GM12878 (cell line): Measurements from ENCODE around the gene SLC25A43.
"Not testable (repeated sequence)": the region's sequence is repeated elsewhere in the genome, so short reads cannot be mapped to it uniquely, and the experiment has no call there.

Experiments used
- CBX3 ChIP-seq: fragments of 200-600 bp; sonication (generic); IDR thresholded peaks from 2 replicates; pipeline ENCODE4 v1.6.1; 2016; ENCODE audit warnings: low read depth, borderline replicate concordance
- CEBPB ChIP-seq, 2 experiments: fragments of 150-350 bp in 1 of 2; IDR thresholded peaks; 2 replicates each; pipeline ENCODE4 v1.6.1; 2012 to 2014; ENCODE audit warnings: low read depth in 2 of 2, low read length in 2 of 2, borderline replicate concordance in 1 of 2, inconsistent platforms in 1 of 2
- EGR1 ChIP-seq, 2 experiments: IDR thresholded peaks; 1 replicate in 1 of 2; 2 replicates in 1 of 2; pipeline ENCODE4 v1.6.1; 2011 to 2012; ENCODE audit warnings: low read depth in 2 of 2, low read length in 2 of 2, borderline replicate concordance in 1 of 2, mild to moderate bottlenecking in 1 of 2, moderate library complexity in 1 of 2
- NR2C1 ChIP-seq: fragments of 450-650 bp; IDR thresholded peaks from 2 replicates; pipeline ENCODE4 v1.6.1; 2017; ENCODE audit warnings: antibody characterized with exemption, mild to moderate bottlenecking, moderate library complexity
- NR2C2 ChIP-seq: IDR thresholded peaks from 2 replicates; pipeline ENCODE4 v1.6.1; 2011; ENCODE audit warnings: borderline replicate concordance, low read depth; ENCODE audit not compliant: control insufficient read depth, insufficient read length
- POLR2A ChIP-seq: IDR thresholded peaks from 2 replicates; pipeline ENCODE4 v1.6.1; 2011; ENCODE audit warnings: low read depth, mild to moderate bottlenecking, low read length
- POLR2AphosphoS2 ChIP-seq: IDR thresholded peaks from 2 replicates; pipeline ENCODE4 v1.6.1; 2011; ENCODE audit warnings: low read depth, mild to moderate bottlenecking, low read length, improper control_type of control experiment, moderate library complexity
- SMARCA5 ChIP-seq: fragments of 450-650 bp; IDR thresholded peaks from 2 replicates; pipeline ENCODE4 v1.6.1; 2017; ENCODE audit warnings: mild to moderate bottlenecking
- TARDBP ChIP-seq: IDR thresholded peaks from 2 replicates; pipeline ENCODE4 v1.6.1; 2016; ENCODE audit warnings: borderline replicate concordance
- ZNF622 ChIP-seq: fragments of 450-650 bp; IDR thresholded peaks from 2 replicates; pipeline ENCODE4 v1.6.1; 2017; ENCODE audit warnings: mild to moderate bottlenecking, inconsistent platforms
- TF ChIP-seq, protein P1 (sequence below), 3 experiments: IDR thresholded peaks in 2 of 3; conservative IDR thresholded peaks in 1 of 3; 2 replicates each; pipeline ENCODE4 v1.5.1; 2011; ENCODE audit warnings: low read depth in 3 of 3, low read length in 3 of 3, mild to moderate bottlenecking in 3 of 3, control low read depth in 2 of 3, moderate library complexity in 2 of 3, inconsistent platforms in 1 of 3, mixed read lengths in 1 of 3; ENCODE audit not compliant: control insufficient read depth in 2 of 3, insufficient read depth in 1 of 3; ENCODE audit errors: extremely low read depth in 1 of 3
- TF ChIP-seq, protein P2 (sequence below): IDR thresholded peaks from 2 replicates; pipeline ENCODE4 v1.6.1; 2011; ENCODE audit warnings: low read depth, mild to moderate bottlenecking, low read length, moderate library complexity, borderline replicate concordance; ENCODE audit errors: extremely low read depth

DNA sequence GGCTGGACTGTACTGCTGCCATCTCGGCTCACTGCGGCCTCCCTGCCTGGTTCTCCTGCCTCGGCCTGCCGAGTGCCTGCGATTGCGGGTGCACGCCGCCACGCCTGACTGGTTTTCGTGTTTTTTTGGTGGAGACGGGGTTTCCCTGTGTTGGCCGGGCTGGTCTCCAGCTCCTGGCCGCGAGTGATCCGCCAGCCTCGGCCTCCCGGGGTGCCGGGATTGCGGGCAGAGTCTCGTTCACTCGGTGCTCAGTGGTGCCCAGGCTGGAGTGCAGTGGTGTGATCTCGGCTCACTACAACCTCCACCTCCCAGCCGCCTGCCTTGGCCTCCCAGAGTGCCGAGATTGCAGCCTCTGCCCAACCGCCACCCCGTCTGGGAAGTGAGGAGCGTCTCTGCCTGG is 37.7 kb upstream of the SLC25A43 start:
- TF ChIP-seq EGR1 (IDR thresholded peaks at IDR 0.05; ENCODE audit: borderline replicate concordance in 1 of 2, low read depth in 2 of 2, low read length in 2 of 2); SMARCA5; CEBPB (IDR thresholded peaks at IDR 0.05; ENCODE audit: borderline replicate concordance in 1 of 2, low read depth in 2 of 2, low read length in 2 of 2); ZNF622; CBX3; NR2C2; POLR2AphosphoS2; TARDBP; POLR2A; NR2C1: not testable (repeated sequence)
- TF ChIP-seq, protein P1, sequence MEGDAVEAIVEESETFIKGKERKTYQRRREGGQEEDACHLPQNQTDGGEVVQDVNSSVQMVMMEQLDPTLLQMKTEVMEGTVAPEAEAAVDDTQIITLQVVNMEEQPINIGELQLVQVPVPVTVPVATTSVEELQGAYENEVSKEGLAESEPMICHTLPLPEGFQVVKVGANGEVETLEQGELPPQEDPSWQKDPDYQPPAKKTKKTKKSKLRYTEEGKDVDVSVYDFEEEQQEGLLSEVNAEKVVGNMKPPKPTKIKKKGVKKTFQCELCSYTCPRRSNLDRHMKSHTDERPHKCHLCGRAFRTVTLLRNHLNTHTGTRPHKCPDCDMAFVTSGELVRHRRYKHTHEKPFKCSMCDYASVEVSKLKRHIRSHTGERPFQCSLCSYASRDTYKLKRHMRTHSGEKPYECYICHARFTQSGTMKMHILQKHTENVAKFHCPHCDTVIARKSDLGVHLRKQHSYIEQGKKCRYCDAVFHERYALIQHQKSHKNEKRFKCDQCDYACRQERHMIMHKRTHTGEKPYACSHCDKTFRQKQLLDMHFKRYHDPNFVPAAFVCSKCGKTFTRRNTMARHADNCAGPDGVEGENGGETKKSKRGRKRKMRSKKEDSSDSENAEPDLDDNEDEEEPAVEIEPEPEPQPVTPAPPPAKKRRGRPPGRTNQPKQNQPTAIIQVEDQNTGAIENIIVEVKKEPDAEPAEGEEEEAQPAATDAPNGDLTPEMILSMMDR (IDR thresholded peaks at IDR 0.05 in 2 of 3, conservative IDR thresholded peaks at IDR 0.05 in 1 of 3; ENCODE audit: control insufficient read depth in 2 of 3, extremely low read depth in 1 of 3, insufficient read depth in 1 of 3, low read depth in 3 of 3, low read length in 3 of 3), result not testable (repeated sequence)
- TF ChIP-seq, protein P2, sequence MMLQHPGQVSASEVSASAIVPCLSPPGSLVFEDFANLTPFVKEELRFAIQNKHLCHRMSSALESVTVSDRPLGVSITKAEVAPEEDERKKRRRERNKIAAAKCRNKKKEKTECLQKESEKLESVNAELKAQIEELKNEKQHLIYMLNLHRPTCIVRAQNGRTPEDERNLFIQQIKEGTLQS, result not testable (repeated sequence)
